NCI-H82 (cell line): ENCODE data around the gene DLX1.
"Not testable (repeated sequence)": the region's sequence is repeated elsewhere in the genome, so short reads cannot be mapped to it uniquely, and the experiment has no call there.

ENCODE experiments used
- DNase-seq: peaks from one replicate; lab custom pipeline; 2025; lab: John Stamatoyannopoulos, UW

DLX1 gene

DNA sequence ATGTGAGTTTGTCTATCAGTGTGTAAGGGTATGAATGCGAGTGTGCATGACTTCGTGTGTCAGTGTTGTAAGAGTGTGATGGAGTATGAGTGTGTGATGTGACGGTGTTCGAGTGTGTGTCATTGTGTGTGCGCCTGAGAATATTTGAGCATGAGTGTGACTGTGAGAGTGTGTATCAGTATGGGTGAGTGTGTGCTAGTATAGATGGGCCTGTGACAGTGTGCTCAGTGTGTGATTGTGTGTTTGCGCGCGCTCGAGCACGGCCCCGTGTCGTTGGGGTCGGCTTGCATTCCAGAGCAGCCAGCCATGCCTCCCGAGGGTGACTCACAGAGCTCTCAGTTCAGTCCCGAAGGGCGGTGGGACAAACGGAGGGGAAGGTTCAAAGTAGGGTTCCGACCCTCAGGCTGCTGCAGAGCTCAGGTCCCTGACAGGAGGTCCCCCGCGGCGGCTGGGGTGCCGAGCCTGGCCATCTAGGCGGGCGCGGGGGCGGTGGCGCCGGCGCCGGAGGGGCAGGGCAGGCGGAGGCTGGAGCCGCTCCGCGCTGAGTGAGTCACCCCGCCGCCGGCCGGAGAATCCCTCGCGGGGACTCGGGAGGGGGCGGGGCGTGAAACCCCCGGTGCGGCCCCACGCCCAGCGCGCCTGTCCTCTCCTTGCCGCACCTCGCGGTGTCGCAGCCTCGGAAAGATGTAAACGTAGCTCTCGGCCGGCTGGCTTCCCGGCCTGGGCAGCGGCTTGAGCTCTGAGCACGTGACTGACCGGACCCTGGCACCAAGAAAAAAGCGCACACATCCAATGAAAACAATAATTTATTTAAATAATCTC lies 13.6 kb downstream of the DLX1 start:
- DNase-seq, result peak; percentile 45

GRCh38 chr2:172099472-172100079 lies 14.3 kb downstream of the DLX1 start:
- DNase-seq, result no peak

DNA sequence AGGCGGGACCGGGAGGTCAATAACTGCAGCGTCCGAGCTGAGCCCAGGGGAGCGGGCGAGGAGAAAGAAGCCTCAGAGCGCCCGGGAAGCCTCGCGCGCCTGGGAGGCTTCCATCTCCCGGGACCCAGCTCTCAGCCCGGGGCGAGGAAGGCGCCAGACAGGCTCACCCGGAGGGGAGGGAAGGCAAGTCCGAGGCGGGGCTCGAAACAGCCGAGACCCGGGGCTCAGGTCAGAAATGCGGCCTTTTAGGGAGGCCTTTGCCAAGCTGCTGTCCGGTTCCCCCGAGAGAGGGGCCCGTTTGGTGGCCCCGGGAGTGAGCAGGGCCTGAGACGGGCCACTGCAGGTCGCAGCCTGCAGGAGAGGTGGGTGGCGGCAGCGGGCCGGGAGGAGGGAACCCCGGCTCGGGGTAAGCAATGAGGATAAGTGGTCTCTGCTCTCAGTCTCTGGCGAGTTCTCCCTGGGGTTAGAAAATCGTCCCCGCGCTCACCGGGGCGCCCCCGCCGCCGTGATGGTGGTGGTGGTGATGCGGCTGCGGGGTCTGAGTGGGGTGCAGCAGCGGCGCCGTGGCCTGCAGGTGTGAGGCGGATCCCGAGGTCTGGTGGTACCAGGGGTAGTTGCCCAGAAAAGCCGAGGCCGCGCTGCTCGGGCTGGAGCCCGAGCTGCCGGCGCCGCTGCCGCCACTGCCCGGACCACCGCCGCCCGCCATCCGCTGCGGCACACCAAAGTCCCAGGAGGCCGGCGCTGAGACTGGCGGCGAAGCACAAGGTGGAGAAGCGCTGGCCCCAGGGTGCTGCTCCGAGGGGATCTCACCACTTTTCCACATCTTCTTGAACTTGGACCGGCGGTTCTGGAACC lies 15.0 kb downstream of the DLX1 start:
- DNase-seq, result peak; percentile 58

- DNase-seq, result peak; percentile 63
Measured at GRCh38 chr2:172100935-172101820, 15.9 kb downstream of the DLX1 start.

DNA sequence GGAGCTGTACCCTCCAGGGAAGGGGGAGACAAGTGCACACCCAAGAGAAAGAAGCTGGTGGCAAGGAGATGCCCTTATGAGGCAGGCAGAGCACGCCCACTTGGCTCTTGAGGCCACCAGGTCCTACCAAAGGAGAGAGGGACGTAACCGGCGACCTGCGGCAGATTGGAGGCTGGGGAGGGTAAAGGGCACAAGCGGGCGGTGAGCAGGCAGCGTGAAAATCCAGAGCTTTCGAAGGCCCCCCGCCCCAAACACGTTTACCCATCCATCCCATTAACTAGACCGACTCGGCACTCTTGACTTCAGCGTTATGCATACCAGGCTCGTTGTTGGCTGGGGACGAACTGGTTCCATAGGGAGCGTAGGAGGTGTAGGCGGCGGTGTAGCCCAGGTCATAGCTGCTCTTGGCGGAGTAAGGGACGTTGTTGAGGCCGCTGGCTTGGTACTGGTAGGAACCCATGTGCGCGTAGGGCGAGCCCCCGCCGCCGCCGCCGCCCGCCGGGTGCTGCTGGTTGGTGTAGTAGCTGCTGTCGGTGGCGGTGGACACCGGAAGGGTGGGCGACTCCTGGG lies 16.6 kb downstream of the DLX1 start:
- DNase-seq, result peak; percentile 69

- DNase-seq, result peak; percentile 97
Measured at GRCh38 chr2:172102391-172103359, 17.4 kb downstream of the DLX1 start, which contains the start of gene DLX2. TSS of gene DLX2 (minus strand) at chr2:172102900. CDS start at chr2:172102538, 362 bp downstream.

- DNase-seq, result peak; percentile 87
Measured at GRCh38 chr2:172103471-172104272, 18.4 kb downstream of the DLX1 start.

DNA sequence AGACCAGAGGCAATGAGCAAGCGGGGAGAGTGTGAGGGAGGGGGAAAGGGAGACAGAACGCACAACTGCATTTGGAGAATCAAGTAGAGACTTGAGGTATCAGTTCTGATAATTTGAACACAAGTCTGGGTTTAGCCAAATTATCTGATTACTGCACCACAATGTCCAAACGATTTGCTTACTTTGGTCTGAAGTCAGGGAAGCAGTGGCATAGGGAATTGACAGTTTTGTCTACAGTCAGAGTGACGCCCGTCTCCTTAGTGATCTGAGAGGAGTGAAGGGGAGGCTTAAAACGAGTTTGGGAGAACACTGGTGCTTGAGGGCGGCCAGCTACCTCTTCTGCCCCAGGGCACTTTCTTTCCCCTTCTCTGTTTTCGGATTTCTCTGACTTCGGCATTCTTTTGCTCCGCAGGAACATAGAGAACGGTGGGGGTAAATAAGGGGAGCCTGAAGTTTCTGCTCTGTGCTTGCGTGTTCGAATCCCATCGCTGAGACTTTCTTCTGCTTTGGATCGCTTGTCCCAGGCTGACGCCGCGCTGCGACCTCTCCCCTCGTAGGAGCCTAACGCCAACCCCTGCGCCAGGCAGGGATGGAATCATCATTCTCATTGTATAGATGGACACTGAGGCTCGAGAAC lies 20.3 kb downstream of the DLX1 start:
- no peak for DNase-seq

GRCh38 chr2:172106108-172106961 lies 21.0 kb downstream of the DLX1 start:
- DNase-seq, result peak; percentile 78

GRCh38 chr2:172107690-172108586 lies 22.6 kb downstream of the DLX1 start:
- DNase-seq, result no peak

DNA sequence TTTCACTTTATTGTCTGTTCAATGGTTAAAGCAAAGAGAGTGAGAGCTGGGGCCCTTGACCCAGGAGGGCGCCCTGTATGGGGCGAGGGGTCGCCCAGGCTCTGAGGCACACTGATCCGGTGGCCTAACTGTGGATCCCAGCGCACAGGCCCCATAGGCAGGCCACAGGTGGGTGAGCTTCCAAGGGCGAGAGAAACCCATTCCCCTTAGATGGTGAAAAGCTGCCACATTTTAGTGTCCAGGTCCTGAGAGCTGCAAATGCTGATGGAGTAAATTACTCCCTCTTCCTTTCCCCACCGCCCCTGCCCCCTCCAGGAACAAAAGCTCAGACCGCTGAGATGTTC lies 23.3 kb downstream of the DLX1 start:
- DNase-seq, result no peak

GRCh38 chr2:172109256-172109987 lies 24.1 kb downstream of the DLX1 start:
- no peak for DNase-seq

- no peak for DNase-seq
Measured at GRCh38 chr2:172109988-172110811, 24.9 kb downstream of the DLX1 start.

DNA sequence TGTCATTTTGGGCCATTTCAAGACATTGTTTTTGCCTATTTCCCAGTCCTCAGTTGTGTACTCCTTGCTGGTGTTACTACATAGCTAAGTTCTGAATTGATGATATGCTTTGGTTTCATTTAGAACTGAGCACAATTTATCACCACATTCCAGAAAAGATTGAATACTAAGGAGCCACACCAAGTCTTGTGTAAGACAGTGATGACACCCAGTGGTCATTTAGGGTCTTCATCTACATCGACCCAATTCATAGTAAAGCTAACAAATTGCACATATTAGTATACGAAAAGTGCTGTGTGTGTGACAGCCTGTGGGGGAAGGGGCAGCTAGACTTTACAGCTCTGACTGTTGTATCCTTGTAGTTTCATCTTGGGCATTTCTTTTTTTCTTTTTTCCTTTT lies 28.3 kb downstream of the DLX1 start:
- peak; percentile 62 for DNase-seq

GRCh38 chr2:172114176-172114575 lies 28.9 kb downstream of the DLX1 start:
- DNase-seq, result not testable (repeated sequence)
